Measurements from ENCODE around the gene MTMR10. TPM values are rescaled to one million over a fixed set of nuclear protein-coding genes. Genes with fewer than 3 reads are reported as not detected.

MTMR10 gene
- total RNA-seq, 1 donor from 2014 or later = 4.5 TPM

- Histone ChIP-seq H3K27me3 (no peaks in the 10 kb centered on the region), H3K36me3 (peaks cover 36 to 74% of the 10 kb centered on the region in 2 donors), H3K9me3 (no peaks in the 10 kb centered on the region), H3K4me1 (no peaks in the 10 kb centered on the region), H3K4me3 (no peak overlapping the region), H3K27ac (no peak overlapping the region)
- intact Hi-C loops (cut with DNase I) = no loop called here
- DNase-seq (ENCODE audit: low spot score in 2 of 2) = no peak
- no peak for TF ChIP-seq CTCF (IDR thresholded peaks at IDR 0.05)
Measured at GRCh38 chr15:30919877-30920550, 71.4 kb downstream of the MTMR10 start.

- Histone ChIP-seq H3K36me3 (peaks cover 32 to 73% of the 10 kb centered on the region in 2 donors), H3K9me3 (no peaks in the 10 kb centered on the region), H3K27me3 (no peaks in the 10 kb centered on the region), H3K4me1 (no peaks in the 10 kb centered on the region), H3K27ac (no peak overlapping the region), H3K4me3 (no peak overlapping the region)
- TF ChIP-seq CTCF (IDR thresholded peaks at IDR 0.05) = no peak
- intact Hi-C loops (cut with DNase I) = no loop called here
- no peak for DNase-seq (ENCODE audit: low spot score in 2 of 2)
Measured at GRCh38 chr15:30918366-30918765, 73.1 kb downstream of the MTMR10 start.

- peaks cover 27 to 68% of the 10 kb centered on the region in 2 donors for H3K36me3 ChIP-seq
- H3K4me3 ChIP-seq = no peak overlapping the region
- intact Hi-C loops (cut with DNase I) = no loop called here
Measured at GRCh38 chr15:30917675-30918074, 73.8 kb downstream of the MTMR10 start.

GRCh38 chr15:30917013-30917412 lies 74.4 kb downstream of the MTMR10 start:
- Histone ChIP-seq H3K4me3 (no peak overlapping the region), H3K36me3 (peaks cover 23 to 65% of the 10 kb centered on the region in 2 donors), H3K9me3 (no peaks in the 10 kb centered on the region), H3K27ac (no peak overlapping the region), H3K4me1 (no peaks in the 10 kb centered on the region), H3K27me3 (no peaks in the 10 kb centered on the region)
- no peak for TF ChIP-seq CTCF (IDR thresholded peaks at IDR 0.05)
- intact Hi-C loops (cut with DNase I) = no loop called here
- no peak for DNase-seq (ENCODE audit: low spot score in 2 of 2)

More at GRCh38 chr15:30917675-30918074, 73.8 kb downstream of the MTMR10 start:
- Histone ChIP-seq H3K9me3 (no peaks in the 10 kb centered on the region), H3K27ac (no peak overlapping the region), H3K4me1 (no peaks in the 10 kb centered on the region), H3K27me3 (no peaks in the 10 kb centered on the region)
- TF ChIP-seq CTCF (IDR thresholded peaks at IDR 0.05) = no peak
- no peak for DNase-seq (ENCODE audit: low spot score in 2 of 2)

GRCh38 chr15:30913761-30914160 lies 77.7 kb downstream of the MTMR10 start:
- no peak overlapping the region for H3K4me3 ChIP-seq
- intact Hi-C loops (cut with DNase I) = no loop called here
- no peaks in the 10 kb centered on the region for H3K4me1 ChIP-seq
- DNase-seq (ENCODE audit: low spot score in 2 of 2) = no peak
- no peaks in the 10 kb centered on the region for H3K27me3 ChIP-seq
- H3K9me3 ChIP-seq = no peaks in the 10 kb centered on the region
- no peak for TF ChIP-seq CTCF (IDR thresholded peaks at IDR 0.05)
- no peak overlapping the region for H3K27ac ChIP-seq
- peaks cover 15 to 50% of the 10 kb centered on the region in 2 donors for H3K36me3 ChIP-seq
